ENCODE data around the gene DENND2A.
"Not testable (repeated sequence)": the region's sequence is repeated elsewhere in the genome, so short reads cannot be mapped to it uniquely, and the experiment has no call there.

The DENND2A gene

GRCh38 chr7:140562926-140563481 is 77.6 kb downstream of the DENND2A start:
- Mint-ChIP-seq H3K36me3 (ENCODE audit: low read depth) (no peaks in the 10 kb centered on the region), H3K9me3 (no peaks in the 10 kb centered on the region), H3K4me1 (ENCODE audit: low read depth) (no peaks in the 10 kb centered on the region), H3K27ac (no peak overlapping the region), H3K27me3 (peaks cover 11% of the 10 kb centered on the region), H3K4me3 (no peak overlapping the region)
- intact Hi-C loops (cut with micrococcal nuclease): no loop called here

- no peaks in the 10 kb centered on the region for H3K9me3 Mint-ChIP-seq
- no peak overlapping the region for H3K27ac Mint-ChIP-seq
- intact Hi-C loops (cut with micrococcal nuclease): no loop called here
- H3K36me3 Mint-ChIP-seq (ENCODE audit: low read depth): no peaks in the 10 kb centered on the region
- H3K27me3 Mint-ChIP-seq: peaks cover 13% of the 10 kb centered on the region
- H3K4me3 Mint-ChIP-seq: no peak overlapping the region
- H3K4me1 Mint-ChIP-seq (ENCODE audit: low read depth): no peaks in the 10 kb centered on the region
Measured at GRCh38 chr7:140559410-140559809, 81.2 kb downstream of the DENND2A start.

GRCh38 chr7:140557809-140558518 is 82.6 kb downstream of the DENND2A start:
- no peak overlapping the region for H3K4me3 Mint-ChIP-seq
- no peak overlapping the region for H3K27ac Mint-ChIP-seq
- H3K36me3 Mint-ChIP-seq (ENCODE audit: low read depth): no peaks in the 10 kb centered on the region
- H3K27me3 Mint-ChIP-seq: peaks cover 13% of the 10 kb centered on the region
- no peaks in the 10 kb centered on the region for H3K9me3 Mint-ChIP-seq
- no peaks in the 10 kb centered on the region for H3K4me1 Mint-ChIP-seq (ENCODE audit: low read depth)
- intact Hi-C loops (cut with micrococcal nuclease): no loop called here

DNA sequence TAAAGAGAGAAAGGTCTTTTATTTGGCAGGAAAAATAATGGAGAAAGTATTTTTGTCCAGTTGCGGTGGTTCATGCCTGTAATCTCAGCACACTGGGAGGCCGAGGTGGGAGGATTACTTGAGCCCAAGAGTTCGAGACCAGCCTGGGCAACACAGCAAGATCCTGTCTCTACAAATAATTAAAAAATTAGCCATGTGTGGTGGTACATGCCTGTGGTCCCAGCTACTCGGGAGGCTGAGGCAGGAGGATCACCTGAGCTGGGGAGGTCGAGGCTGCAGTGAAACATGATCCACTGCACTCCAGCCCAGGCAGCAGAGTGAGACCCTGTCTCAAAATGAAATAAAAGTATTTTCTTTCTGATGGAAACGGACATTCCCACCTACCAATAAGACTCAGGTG is 83.5 kb downstream of the DENND2A start:
- no peak overlapping the region for H3K4me3 Mint-ChIP-seq
- no peaks in the 10 kb centered on the region for H3K4me1 Mint-ChIP-seq (ENCODE audit: low read depth)
- no peak overlapping the region for H3K27ac Mint-ChIP-seq
- H3K9me3 Mint-ChIP-seq: no peaks in the 10 kb centered on the region
- H3K27me3 Mint-ChIP-seq: peaks cover 14% of the 10 kb centered on the region
- intact Hi-C loops (cut with micrococcal nuclease): no loop called here
- H3K36me3 Mint-ChIP-seq (ENCODE audit: low read depth): no peaks in the 10 kb centered on the region

GRCh38 chr7:140553236-140553635 is 87.4 kb downstream of the DENND2A start:
- H3K27ac Mint-ChIP-seq; H3K36me3 Mint-ChIP-seq (ENCODE audit: low read depth): not testable (repeated sequence)

DNA sequence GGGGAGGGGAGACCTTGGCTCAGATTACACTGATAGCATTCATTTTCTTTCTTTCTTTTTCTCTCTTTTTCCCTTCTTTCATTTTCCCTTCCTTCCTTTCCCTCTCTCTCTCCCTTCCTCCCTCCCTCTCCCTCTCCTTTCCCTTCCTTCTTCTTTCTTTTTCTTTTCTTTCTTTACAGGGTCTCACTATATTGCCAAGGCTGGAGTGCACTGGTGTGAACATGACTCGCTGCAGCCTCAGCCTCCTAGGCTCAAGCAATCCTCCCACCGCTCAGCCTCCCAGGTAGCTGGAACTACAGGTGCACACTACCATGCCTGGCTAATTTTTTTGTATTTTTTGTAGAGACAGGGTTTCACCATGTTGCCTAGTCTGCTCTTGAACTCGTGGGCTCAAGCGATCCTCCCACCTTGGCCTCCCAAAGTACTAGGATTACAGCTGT is 88.4 kb downstream of the DENND2A start:
- Mint-ChIP-seq H3K4me1 (ENCODE audit: low read depth) (no peaks in the 10 kb centered on the region), H3K36me3 (ENCODE audit: low read depth) (no peaks in the 10 kb centered on the region), H3K4me3 (no peak overlapping the region), H3K27me3 (peaks cover 3% of the 10 kb centered on the region), H3K27ac (no peak overlapping the region), H3K9me3 (no peaks in the 10 kb centered on the region)
- intact Hi-C loops (cut with micrococcal nuclease): no loop called here

More at GRCh38 chr7:140553236-140553635, 87.4 kb downstream of the DENND2A start:
- H3K9me3 Mint-ChIP-seq; H3K27me3 Mint-ChIP-seq; intact Hi-C loops (cut with micrococcal nuclease); H3K4me3 Mint-ChIP-seq; H3K4me1 Mint-ChIP-seq (ENCODE audit: low read depth): not testable (repeated sequence)

DNA sequence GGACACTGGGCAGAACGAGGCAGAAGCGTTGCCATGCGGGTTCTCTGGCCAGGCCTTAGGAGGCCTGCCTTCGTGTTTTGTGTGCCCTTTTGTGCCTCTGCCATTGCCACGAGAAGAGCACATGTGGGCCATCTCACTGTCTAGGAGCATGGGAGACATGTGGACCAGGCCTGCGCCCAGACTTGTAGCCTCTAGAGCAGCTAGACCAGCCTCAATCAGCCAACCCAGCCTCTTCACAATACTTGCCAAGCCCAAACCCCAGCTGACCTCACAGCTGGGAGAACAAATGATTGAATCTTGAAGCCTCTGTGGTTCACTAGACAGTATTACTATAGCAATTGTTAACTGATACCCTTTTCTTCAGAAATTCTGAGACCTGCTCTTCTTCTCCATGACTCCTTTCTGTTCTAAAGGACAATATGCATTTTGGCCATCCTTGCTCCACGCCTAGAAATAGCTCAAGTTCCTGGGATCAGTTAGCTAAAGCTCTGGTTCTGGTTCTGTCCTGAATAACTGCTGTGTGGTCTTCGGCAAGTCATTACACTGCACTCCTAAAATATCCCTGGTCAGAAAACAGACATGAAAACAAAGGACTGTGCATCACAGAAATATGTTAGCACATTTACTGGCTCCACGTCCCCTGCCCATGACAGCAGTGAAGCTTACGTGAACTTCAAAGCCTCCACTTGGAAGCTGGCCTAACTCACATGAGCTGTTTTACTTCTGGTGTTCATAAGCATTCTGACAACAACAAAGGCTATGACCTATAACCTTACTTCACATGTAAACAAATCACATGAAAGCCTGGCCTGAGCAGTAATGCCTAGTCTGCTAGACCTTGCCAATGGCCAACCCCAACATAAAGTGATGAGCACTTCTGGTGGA is 89.0 kb downstream of the DENND2A start:
- H3K4me1 Mint-ChIP-seq (ENCODE audit: low read depth): no peaks in the 10 kb centered on the region
- intact Hi-C loops (cut with micrococcal nuclease): no loop called here
- no peak overlapping the region for H3K4me3 Mint-ChIP-seq
- no peaks in the 10 kb centered on the region for H3K9me3 Mint-ChIP-seq
- H3K27ac Mint-ChIP-seq: no peak overlapping the region
- H3K36me3 Mint-ChIP-seq (ENCODE audit: low read depth): no peaks in the 10 kb centered on the region
- H3K27me3 Mint-ChIP-seq: peaks cover 3% of the 10 kb centered on the region

GRCh38 chr7:140546947-140547346 is 93.7 kb downstream of the DENND2A start:
- Mint-ChIP-seq H3K4me1 (ENCODE audit: low read depth) (peaks cover 5% of the 10 kb centered on the region), H3K36me3 (ENCODE audit: low read depth) (no peaks in the 10 kb centered on the region), H3K4me3 (no peak overlapping the region), H3K9me3 (no peaks in the 10 kb centered on the region), H3K27ac (no peak overlapping the region), H3K27me3 (peaks cover 10% of the 10 kb centered on the region)
- intact Hi-C loops (cut with micrococcal nuclease): no loop called here

- intact Hi-C loops (cut with micrococcal nuclease): no loop called here
- no peaks in the 10 kb centered on the region for H3K9me3 Mint-ChIP-seq
- H3K36me3 Mint-ChIP-seq (ENCODE audit: low read depth): no peaks in the 10 kb centered on the region
- no peak overlapping the region for H3K4me3 Mint-ChIP-seq
- H3K4me1 Mint-ChIP-seq (ENCODE audit: low read depth): peaks cover 10% of the 10 kb centered on the region
- peaks cover 23% of the 10 kb centered on the region for H3K27me3 Mint-ChIP-seq
- no peak overlapping the region for H3K27ac Mint-ChIP-seq
Measured at GRCh38 chr7:140544388-140544826, 96.2 kb downstream of the DENND2A start.

DNA sequence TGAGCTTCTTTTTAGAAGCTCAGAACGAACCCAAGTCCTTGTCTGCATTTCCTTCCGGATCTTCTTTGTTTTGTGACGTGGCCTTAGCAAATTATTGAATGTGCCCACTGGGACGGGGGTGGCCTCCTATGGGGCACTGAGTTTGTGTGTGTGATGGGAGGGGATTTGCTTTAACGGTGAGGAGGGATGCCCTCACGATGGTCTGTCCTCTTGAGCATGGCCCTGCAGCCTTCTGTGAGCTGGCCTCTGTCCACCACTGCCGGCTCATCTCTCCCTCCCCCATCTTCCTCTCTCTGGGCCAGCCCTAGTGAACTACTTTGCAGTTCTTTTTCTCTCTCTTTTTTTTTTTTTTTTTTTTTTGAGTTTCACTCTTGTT is 98.4 kb downstream of the DENND2A start:
- peaks cover 23% of the 10 kb centered on the region for H3K27me3 Mint-ChIP-seq
- peaks cover 18% of the 10 kb centered on the region for H3K4me1 Mint-ChIP-seq (ENCODE audit: low read depth)
- H3K27ac Mint-ChIP-seq: no peak overlapping the region
- H3K9me3 Mint-ChIP-seq: no peaks in the 10 kb centered on the region
- H3K36me3 Mint-ChIP-seq (ENCODE audit: low read depth): no peaks in the 10 kb centered on the region
- no peak overlapping the region for H3K4me3 Mint-ChIP-seq
- intact Hi-C loops (cut with micrococcal nuclease): no loop called here

- Mint-ChIP-seq H3K4me3 (no peak overlapping the region), H3K27ac (no peak overlapping the region), H3K36me3 (ENCODE audit: low read depth) (no peaks in the 10 kb centered on the region), H3K9me3 (no peaks in the 10 kb centered on the region), H3K4me1 (ENCODE audit: low read depth) (peaks cover 18% of the 10 kb centered on the region), H3K27me3 (peaks cover 23% of the 10 kb centered on the region)
- intact Hi-C loops (cut with micrococcal nuclease): no loop called here
Measured at GRCh38 chr7:140541513-140542227, 98.9 kb downstream of the DENND2A start.

- no peak overlapping the region for H3K27ac Mint-ChIP-seq
- no peaks in the 10 kb centered on the region for H3K9me3 Mint-ChIP-seq
Measured at GRCh38 chr7:140541176-140541512, 99.5 kb downstream of the DENND2A start.

GRCh38 chr7:140540136-140540777 is 100.4 kb downstream of the DENND2A start:
- intact Hi-C loops (cut with micrococcal nuclease): no loop called here
- Mint-ChIP-seq H3K4me1 (ENCODE audit: low read depth) (peaks cover 18% of the 10 kb centered on the region), H3K4me3 (no peak overlapping the region), H3K36me3 (ENCODE audit: low read depth) (no peaks in the 10 kb centered on the region), H3K9me3 (no peaks in the 10 kb centered on the region), H3K27ac (no peak overlapping the region), H3K27me3 (peaks cover 23% of the 10 kb centered on the region)

More at GRCh38 chr7:140541176-140541512, 99.5 kb downstream of the DENND2A start:
- intact Hi-C loops (cut with micrococcal nuclease): no loop called here
- Mint-ChIP-seq H3K4me3 (no peak overlapping the region), H3K4me1 (ENCODE audit: low read depth) (peaks cover 18% of the 10 kb centered on the region), H3K27me3 (peaks cover 23% of the 10 kb centered on the region), H3K36me3 (ENCODE audit: low read depth) (no peaks in the 10 kb centered on the region)
